ENCODE results near the gene HJURP. TPM values are rescaled to one million over a fixed set of nuclear protein-coding genes. Genes with fewer than 3 reads are reported as not detected.

HJURP gene
- total RNA-seq, 1 experiment from 2014 or later = 49.7 TPM

DNA sequence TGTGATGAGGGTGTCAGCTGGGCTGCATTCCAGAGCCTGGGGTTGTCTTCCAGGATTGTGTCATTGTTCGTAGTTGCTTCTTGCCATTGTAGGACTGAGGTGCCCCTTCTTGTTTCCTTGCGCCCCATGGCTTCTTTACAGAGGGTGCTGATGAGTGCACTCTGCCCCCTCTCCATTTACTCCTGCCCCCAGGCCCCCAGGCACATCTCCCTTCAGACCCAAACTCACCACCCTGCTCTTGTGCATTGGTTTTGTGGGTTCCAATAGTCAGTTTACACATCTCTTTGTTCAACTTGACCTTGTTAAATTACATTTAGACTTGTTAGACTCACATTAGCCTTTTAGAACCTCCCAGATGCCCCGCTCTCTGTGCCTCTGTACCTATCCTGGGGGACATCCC, 33.1 kb downstream of the HJURP start:
- Histone ChIP-seq H2BK15ac (ENCODE audit: low read depth, low read length) (no peak overlapping the region), H2BK5ac (ENCODE audit: insufficient read length, low read length) (no peak overlapping the region), H2AK5ac (ENCODE audit: insufficient read length, low read length) (no peak overlapping the region), H3K27ac (ENCODE audit: insufficient read length, low read depth, low read length) (no peak overlapping the region), H3T11ph (ENCODE audit: low read length) (no peak overlapping the region), H3K18ac (ENCODE audit: insufficient read length, low read depth, low read length) (no peak overlapping the region), H2BK12ac (ENCODE audit: insufficient read length, low read depth, low read length) (no peak overlapping the region), H3K79me1 (ENCODE audit: insufficient read depth, low read depth, low read length, poor library complexity, severe bottlenecking) (no peaks in the 10 kb centered on the region), H3K56ac (ENCODE audit: insufficient read length, low read depth, low read length) (no peak overlapping the region), H3K4me2 (ENCODE audit: insufficient read depth, insufficient read length, low read length) (no peak overlapping the region), H3K79me2 (ENCODE audit: insufficient read depth, low read length) (no peaks in the 10 kb centered on the region), H3K23me2 (ENCODE audit: insufficient read length, low read depth, low read length, poor library complexity, severe bottlenecking) (no peaks in the 10 kb centered on the region), H3K4me1 (ENCODE audit: insufficient read depth, low read length) (no peaks in the 10 kb centered on the region), H4K5ac (ENCODE audit: insufficient read length, low read depth, low read length) (no peak overlapping the region), H2BK120ac (ENCODE audit: low read depth, low read length, poor library complexity, severe bottlenecking) (no peak overlapping the region), H3K4ac (ENCODE audit: low read depth, low read length) (no peak overlapping the region), H3K14ac (ENCODE audit: insufficient read depth, low read length) (no peak overlapping the region), H4K20me1 (ENCODE audit: control insufficient read depth, insufficient read depth, insufficient read length) (no peaks in the 10 kb centered on the region), H2BK20ac (ENCODE audit: low read depth, low read length, poor library complexity, severe bottlenecking) (no peak overlapping the region), H4K91ac (ENCODE audit: insufficient read length, low read depth, low read length) (no peak overlapping the region), H3K9ac (ENCODE audit: extremely low read depth, insufficient read length, low read length) (no peak overlapping the region), H4K8ac (replicated peaks; ENCODE audit: insufficient read length, low read depth, low read length) (no peak overlapping the region), H3K23ac (ENCODE audit: insufficient read length, low read depth, low read length) (no peak overlapping the region), H2AFZ (ENCODE audit: low read length) (no peak overlapping the region), H3K27me3 (ENCODE audit: insufficient read depth, low read length) (no peaks in the 10 kb centered on the region), H3K9me3 (ENCODE audit: control insufficient read depth, low read depth, low read length) (no peaks in the 10 kb centered on the region)
- no peak overlapping the region; a peak in 2 of 7 replicates for H3K27ac Mint-ChIP-seq
- H3K4me3 Mint-ChIP-seq = peak overlapping the region in 1 of 2 experiments; percentile 25; a peak in 1 of 5 replicates
- TF ChIP-seq, protein P1, sequence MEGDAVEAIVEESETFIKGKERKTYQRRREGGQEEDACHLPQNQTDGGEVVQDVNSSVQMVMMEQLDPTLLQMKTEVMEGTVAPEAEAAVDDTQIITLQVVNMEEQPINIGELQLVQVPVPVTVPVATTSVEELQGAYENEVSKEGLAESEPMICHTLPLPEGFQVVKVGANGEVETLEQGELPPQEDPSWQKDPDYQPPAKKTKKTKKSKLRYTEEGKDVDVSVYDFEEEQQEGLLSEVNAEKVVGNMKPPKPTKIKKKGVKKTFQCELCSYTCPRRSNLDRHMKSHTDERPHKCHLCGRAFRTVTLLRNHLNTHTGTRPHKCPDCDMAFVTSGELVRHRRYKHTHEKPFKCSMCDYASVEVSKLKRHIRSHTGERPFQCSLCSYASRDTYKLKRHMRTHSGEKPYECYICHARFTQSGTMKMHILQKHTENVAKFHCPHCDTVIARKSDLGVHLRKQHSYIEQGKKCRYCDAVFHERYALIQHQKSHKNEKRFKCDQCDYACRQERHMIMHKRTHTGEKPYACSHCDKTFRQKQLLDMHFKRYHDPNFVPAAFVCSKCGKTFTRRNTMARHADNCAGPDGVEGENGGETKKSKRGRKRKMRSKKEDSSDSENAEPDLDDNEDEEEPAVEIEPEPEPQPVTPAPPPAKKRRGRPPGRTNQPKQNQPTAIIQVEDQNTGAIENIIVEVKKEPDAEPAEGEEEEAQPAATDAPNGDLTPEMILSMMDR (conservative IDR thresholded peaks at IDR 0.05) = no peak
- peaks cover 1% of the 10 kb centered on the region; the same call in 1 of the 2 replicates for H3K27me3 Mint-ChIP-seq (ENCODE audit: low read depth)
- DNase-seq = no peak
- H3K9me3 Mint-ChIP-seq = peaks cover 2 to 3% of the 10 kb centered on the region in 2 experiments; a peak in 3 of 5 replicates
- H3K36me3 Mint-ChIP-seq (ENCODE audit: insufficient read depth in 1 of 3, low read depth in 3 of 3) = no peaks in the 10 kb centered on the region
- no CpG with 5 or more reads among the region's 3 CpGs for WGBS (ENCODE audit: extremely low coverage, insufficient read length, low lambda C conversion rate)
- H3K4me1 Mint-ChIP-seq = no peaks in the 10 kb centered on the region; a peak in 1 of 4 replicates

All from H9 (cell line).